NCI-H82 (cell line): ENCODE data around the gene CEP85L.
A peak's percentile ranks its signal among the peaks of the same experiment; 100 is the strongest.

Experiments used
- DNase-seq: peaks from one replicate; lab custom pipeline; 2025; lab: John Stamatoyannopoulos, UW

CEP85L gene

GRCh38 chr6:118579786-118580185 is 71.6 kb downstream of the CEP85L start:
- no peak for DNase-seq

- DNase-seq: no peak
Observed at GRCh38 chr6:118578617-118579016, 72.8 kb downstream of the CEP85L start.

GRCh38 chr6:118577972-118578371 is 73.4 kb downstream of the CEP85L start:
- DNase-seq: no peak

DNA sequence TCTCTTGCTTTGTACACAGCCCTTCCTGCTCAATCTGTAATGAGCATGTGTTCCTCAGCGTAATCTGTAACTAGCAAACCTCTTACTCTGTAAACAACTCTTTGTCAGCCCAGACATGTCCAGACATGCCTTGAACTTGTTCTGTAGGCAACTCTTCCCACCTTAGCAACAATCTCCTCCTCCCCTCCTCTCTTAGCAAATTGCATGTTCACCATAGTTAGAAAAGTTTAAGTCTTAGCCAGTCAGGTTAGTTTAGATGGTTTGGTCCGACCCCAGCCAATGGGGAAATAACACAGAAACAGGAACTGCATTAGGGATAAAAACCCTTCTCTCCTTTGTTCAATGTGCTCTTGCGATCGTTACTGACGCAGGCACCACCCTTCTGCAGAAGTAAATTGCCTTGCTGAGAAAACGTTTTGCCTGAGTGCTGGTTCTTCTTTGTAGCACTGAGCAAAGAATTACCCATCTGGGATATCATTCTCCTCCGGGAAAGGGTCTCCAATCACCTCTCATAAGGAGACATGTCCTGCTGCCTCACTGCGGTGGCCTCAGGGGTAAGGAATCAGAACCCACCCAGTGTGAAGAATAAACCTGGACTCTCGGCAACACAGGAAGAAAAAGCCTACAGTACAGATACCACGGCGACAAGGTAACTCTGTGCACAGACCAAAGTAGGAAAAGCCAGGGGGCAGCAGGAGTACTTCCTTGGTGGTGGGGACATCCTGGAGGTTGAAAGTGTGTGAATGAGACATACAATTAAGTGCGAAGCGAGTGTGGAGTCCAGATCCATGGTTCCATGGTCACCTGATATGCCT is 77.1 kb downstream of the CEP85L start:
- DNase-seq: no peak

DNA sequence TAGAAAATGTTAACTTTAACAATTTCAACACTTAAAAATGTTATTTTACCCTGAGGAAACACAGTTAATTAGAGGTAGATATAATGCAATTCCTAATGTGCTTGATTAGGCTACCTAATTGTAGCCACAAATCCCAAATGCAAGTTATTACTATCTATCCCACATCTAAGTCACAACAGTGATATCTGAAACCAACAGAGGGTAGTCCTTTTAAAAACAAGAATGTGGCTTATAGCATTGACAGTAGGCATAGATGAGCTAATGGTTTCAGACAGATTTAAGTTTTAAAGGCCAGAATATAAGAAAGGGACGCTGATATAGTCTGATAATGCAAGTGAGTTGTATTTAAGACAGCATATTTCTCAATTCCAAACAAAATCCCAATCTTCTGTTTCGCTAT is 80.3 kb downstream of the CEP85L start:
- no peak for DNase-seq

- DNase-seq: no peak
Observed at GRCh38 chr6:118569498-118569897, 81.9 kb downstream of the CEP85L start.

DNA sequence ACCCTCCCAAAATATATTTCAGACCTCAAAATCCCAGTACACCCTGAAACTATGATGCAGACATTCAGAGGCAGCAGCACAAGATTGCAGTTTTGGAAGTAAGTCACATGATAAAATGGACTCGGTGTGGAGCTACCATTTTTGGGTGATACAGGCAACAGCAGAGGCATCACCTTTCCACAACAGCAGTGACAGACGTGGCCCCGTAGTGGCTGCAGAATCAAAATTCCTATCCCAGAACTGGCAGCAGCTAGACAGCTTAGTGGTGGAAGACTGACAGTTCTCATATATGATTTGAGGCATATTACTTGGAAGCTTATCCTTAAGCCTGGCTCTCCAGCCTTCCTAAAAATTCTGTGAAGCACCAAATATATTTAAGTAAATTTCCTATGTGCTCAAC is 83.4 kb downstream of the CEP85L start:
- DNase-seq: no peak

DNA sequence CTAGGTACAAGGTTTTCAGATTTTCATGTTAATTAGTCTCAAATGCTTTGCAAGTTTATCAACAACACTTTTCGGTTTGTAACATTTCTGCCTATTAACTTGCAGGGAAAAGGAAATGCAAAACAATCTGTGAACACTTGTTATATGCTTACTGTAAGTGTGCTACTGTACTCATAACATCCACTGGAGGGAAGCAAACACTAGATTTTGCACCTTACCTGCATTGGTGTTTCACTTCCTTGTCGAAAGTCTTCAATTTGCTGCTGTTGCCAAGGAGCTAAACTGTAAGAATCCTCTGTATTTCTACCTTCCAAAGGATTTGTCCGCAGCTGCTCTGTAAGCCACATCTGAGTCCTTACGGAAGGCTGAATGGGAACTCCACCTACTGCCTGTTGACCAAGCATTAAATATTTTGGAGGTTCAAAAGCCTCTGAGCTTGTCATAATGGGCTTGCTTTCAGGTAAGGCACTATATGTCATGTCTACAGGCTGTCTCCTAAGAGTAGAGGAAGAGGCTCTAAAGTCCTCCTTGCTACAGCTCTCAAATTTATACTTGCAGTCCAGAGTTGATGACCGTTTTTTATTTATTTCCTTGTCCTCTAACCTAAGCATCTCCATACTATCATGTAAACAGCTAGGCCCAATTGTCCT is 86.0 kb downstream of the CEP85L start:
- DNase-seq: peak; percentile 66

- no peak for DNase-seq
Observed at GRCh38 chr6:118562959-118563358, 88.4 kb downstream of the CEP85L start.

DNA sequence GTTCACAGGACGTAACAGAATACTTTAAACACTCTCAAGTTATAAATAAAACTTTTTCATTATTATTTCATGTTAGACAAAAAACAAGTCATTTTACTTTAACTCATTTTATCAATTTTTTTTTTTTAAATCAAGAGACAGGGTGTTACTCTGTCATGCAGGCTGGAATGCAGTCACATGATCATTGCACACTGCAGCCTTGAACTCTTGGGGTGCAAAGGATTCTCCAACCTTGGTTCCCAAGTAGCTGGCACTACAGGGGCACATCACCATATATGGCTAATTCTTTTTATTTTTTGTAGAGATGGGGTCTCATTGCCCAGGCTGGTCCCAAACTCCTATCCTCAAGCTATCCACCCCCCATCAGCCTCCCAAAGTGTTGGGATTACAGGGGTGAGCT is 89.1 kb downstream of the CEP85L start:
- DNase-seq: no peak

- DNase-seq: no peak
Observed at GRCh38 chr6:118559659-118560058, 91.7 kb downstream of the CEP85L start.

DNA sequence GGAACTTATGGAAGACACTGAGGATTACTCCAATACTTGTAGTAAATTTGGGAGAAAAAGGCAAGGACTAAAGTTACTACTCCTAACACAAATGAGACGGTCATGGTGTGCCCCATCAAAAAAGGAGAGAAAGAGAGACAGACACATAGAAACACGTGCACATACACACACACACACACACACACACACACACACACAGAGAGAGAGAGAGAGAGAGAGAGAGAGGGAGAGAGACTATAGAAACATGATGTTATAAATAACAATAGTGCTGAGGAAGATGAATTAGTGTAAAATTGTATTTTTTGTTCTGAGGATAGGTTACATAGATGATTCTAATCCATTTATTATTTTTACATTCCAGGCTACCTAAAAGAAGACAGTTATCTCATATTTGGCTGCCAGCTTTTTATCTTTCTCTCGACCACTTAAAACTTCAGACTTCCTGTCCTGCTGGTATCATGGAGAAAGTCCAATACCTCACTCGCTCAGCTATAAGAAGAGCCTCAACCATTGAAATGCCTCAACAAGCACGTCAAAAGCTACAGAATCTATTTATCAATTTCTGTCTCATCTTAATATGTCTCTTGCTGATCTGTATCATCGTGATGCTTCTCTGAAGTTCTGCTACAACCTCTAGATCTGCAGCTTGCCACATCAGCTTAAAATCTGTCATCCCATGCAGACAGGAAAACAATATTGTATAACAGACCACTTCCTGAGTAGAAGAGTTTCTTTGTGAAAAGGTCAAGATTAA is 92.8 kb downstream of the CEP85L start:
- no peak for DNase-seq

DNA sequence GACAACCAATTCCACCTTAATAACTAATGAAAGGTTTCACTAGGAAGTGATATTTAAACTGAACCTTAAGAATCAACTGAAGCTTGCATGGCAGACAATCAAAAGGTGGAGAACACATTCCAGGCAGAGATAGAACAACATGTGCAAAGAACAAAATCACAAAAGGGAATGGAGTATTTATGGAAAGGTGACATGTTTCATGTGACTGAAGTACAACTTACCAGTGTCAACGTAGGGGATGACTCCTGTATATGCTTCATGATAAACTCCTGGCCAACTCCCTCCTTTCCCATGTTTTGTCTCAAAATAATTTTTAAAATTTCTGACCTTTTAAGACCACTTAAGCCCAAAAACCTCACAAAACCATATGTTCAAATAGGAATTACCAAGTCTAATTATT is 96.7 kb downstream of the CEP85L start:
- no peak for DNase-seq

- DNase-seq: no peak
Observed at GRCh38 chr6:118553132-118553531, 98.3 kb downstream of the CEP85L start.

GRCh38 chr6:118551063-118552053 is 100.0 kb downstream of the CEP85L start:
- DNase-seq: peak; percentile 72

DNA sequence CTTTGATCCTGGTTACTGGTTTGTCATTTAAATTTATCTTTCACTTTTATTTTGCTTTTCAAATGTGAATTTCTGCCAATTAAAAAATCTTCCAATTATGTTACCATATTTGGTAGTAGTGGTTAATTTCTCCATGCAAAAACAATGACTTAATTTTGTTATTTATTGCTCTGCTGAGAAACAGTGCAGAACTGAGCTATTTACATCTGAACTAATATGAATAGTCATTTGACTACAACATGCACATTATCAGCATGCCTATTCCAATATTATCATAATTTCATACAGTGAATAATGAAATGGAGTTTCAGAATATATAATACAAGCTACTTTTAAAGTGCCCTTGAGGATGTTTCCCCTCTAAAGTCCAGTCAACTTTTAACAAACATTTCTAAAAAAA is 102.8 kb downstream of the CEP85L start:
- no peak for DNase-seq

- DNase-seq: no peak
Observed at GRCh38 chr6:118548136-118548535, 103.3 kb downstream of the CEP85L start, which contains the start of gene PLN. Gene PLN, plus strand, starts transcription at chr6:118548296. Its CDS starts 10,626 bp downstream, at chr6:118558922.

DNA sequence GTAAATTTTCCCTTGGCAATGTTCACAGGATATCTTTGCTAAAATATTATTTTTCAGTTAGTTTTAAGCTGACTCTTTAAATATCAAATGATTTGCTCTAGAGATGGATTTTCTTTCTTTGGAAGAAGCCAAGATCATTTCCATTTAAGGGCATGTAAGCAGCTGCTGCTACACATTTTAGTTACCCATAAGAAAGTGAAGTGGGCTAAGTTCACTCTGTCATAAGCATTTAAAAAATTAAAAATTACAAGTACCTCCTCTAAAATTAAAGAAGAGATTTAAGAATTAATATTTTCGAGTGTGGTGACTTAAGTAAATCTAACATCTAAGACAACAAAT is 104.5 kb downstream of the CEP85L start:
- DNase-seq: no peak

DNA sequence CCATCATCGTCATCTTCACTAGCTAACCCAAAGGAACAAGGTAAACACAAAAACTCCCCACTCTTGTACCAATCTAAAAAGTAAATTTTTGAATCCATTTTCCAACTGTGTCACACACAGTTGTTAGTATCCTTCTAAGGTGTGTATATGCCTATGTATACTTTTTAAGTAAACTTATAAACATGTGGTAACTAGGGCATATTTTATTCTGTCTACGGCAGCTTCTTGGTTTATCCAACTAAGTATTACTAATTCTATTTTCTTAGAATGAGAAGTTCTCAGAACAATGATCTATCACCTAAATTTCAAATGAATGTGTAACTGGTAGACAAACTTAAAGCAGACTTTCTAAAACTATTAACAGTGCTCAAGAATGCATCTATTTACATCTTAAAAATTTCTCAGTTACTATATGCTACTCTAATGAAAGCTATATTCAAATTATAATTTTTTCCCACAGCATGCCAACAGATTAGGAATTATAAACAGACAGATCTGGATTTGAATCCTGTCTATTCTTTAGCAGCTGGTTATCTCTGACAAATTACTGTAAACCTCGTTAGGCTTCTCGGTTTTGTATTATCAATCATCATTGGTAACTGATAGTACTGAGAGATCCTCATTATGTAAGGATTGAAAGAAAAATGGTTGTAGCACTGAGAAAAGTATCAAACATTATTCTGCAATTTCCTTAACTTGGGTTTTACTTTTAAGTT is 105.1 kb downstream of the CEP85L start:
- no peak for DNase-seq

DNA sequence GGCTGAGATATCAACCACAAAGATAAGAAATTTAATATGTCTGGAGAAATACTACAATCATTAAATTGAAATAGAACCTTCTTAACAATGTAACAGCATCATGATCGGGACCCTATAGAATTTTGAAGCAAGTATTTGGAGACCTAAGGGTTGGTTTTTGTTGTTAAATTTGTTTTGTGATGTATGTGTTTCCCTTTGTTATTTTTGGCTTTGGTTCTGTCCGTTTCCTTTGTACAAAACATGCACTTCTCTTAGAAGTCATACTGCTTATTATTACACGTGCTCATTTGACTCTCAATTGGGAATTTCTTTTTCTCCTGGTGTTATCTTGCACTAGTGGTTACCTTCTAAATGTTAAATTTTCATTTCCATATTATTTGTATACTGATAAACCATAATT is 107.3 kb downstream of the CEP85L start:
- DNase-seq: no peak
